ENCODE results near the gene GDNF.

- no peak for TF ChIP-seq CTCF (IDR thresholded peaks at IDR 0.05)
- TF ChIP-seq POLR2AphosphoS5 (IDR thresholded peaks at IDR 0.05) = no peak
These were observed 35.4 kb downstream of the GDNF start for GRCh38 chr5:37804401-37804800.
